NCI-H128 (cell line): ENCODE measurements around the gene SLC9A7.

ENCODE experiments used
- DNase-seq: peaks from one replicate; lab custom pipeline; 2025; ENCODE audit not compliant: unreplicated experiment; lab: John Stamatoyannopoulos, UW

SLC9A7 gene

DNA sequence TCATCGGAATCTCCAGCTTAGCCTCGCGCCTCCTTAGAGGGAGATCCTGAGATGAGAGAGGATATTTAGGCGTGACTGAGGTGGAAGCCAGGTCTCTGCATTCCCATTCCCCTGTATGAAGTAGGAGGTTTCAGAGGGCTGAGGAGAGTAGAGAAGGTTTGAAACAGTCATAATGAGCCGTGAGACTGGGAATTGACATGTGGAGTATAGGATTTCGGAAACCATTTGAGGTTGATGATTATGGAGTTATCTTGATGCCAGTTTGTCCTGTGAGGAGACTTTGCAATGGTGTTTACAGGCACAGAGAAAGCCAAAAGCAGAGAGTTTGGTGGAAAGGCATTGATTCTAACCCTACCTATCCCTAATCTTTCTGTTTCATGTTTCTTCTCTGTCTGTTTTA is 183.3 kb downstream of the SLC9A7 start:
- DNase-seq, result no peak

DNA sequence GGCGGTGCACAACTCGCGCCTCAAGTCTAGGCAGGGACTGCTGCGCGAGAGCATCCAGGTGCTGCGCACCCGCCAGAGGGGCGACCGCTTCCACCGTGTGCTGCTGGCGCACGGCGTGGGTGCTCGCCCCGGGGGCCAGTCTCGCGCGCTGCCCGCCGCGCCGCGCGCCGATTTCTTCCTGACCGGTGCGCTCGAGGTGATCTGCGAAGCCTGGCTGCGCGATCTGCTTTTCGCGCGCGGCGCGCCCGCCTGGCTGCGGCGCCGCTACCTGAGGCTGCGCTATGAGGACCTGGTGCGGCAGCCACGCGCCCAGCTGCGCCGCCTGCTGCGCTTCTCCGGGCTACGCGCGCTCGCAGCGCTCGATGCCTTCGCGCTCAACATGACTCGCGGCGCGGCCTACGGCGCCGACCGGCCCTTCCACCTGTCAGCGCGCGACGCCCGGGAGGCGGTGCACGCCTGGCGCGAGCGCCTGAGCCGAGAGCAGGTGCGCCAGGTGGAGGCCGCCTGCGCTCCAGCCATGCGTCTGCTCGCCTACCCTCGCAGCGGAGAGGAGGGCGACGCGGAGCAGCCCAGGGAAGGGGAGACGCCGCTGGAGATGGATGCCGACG is 184.0 kb downstream of the SLC9A7 start:
- peak; percentile 4 for DNase-seq

GRCh38 chrX:46573892-46574773 is 184.8 kb downstream of the SLC9A7 start:
- DNase-seq, result peak; percentile 34

DNA sequence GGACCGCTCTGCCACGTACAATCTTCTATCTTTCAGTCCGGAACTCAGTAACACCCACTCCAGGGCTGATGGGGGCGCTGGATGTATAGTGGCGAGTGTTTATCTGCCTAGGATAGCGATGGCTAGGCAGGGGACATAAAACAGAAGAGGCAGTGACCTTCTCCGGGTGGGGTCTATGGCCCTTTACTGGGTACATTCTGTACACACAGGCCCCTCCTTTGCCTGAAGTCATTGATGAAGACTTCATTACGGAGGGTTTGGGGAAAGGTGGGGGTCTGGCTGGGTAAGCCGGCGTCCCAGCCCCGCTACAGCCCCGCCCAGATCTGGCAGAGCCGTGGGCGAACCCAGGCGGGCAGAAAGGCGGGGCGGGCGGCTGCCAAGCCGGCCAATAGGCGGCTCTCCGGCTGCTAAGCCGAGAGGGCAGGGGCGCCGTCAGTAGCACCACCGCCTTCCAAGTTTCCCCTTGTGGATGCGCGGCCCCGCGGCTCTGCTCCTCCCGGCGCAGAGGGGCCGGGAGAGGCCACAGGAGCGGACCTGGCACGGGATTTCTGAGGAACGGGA is 185.5 kb downstream of the SLC9A7 start, which contains the start of gene CHST7:
Gene CHST7 (plus strand): TSS at position 435 of the 561 bp plus-strand sequence. CDS start 167 bp downstream, outside the sequence.
- peak; percentile 58 for DNase-seq

DNA sequence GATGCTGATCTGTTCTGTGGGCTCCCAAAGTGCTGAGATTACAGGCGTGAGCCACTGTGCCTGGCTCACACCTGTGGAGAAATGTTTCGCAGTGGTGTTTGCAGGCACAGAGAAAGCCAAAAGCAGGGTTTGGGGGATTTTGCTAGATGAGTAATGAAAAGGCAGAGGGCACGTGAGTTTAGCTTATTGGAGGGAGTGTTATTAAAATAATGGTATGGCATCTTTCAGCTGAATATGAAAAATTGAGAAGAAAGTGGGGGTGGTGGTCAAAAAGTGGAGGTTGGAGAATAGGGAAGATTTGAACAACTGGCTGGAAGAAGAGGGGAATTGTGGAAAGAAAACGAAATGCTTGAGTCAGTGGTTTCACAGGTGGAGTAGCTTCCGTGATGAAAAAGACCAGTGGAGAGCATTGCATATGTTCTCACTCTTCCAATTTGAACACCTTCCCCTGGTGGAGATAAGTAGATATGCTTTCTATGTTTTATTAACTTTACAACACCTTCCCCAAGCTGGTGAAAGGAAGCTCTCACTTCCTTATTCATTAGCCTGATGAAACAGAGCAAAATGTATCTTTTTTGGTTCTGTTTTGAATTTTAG is 186.5 kb downstream of the SLC9A7 start:
- no peak for DNase-seq

DNA sequence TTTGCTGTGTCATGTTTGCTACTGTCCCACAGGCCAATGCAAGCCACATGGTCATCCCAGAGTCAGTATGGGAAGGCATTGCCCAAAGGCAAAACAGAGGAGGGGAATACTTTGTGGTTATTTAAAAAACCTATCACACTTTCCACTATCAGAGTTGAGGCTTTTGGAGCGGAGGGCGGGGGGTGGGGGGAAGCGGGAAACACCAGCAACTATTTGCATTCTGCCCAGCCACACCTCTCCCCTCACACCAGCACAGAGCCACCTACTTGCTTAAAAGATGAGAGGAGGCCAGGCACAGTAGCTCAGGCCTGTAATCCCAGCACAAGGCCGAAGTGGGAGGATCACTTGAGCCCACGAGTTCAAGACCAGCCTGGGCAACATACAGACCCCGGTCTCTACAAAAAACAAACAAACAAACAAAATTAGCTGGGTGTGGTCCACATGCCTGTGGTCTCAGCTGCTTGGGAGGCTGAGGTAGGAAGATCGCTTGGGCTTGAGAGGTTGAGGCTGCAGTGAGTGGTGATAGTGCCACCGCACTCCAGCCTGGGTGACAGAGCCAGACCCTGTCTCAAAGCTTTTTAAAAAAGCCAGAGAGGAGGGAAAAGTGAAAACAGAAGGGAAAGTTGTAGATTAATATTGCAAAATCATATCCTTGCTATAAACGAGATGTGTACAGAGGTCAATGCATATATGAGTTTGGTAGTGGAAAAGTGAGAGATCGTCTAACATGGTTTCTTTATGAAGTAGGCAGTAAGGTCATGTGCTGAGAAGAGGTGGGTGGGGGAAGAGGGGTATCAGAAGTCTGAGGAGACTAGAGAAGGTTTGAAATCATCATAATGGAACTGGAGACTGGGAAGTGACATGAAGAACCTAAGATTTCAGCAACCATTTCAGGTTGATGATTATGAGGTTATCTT is 187.2 kb downstream of the SLC9A7 start:
- DNase-seq, result no peak

- DNase-seq, result no peak
Observed at GRCh38 chrX:46569621-46570020, 189.3 kb downstream of the SLC9A7 start.

GRCh38 chrX:46567388-46567787 is 191.5 kb downstream of the SLC9A7 start:
- DNase-seq, result no peak

- no peak for DNase-seq
Observed at GRCh38 chrX:46561824-46562657, 196.9 kb downstream of the SLC9A7 start.

- no peak for DNase-seq
Observed at GRCh38 chrX:46559062-46559461, 199.9 kb downstream of the SLC9A7 start.

DNA sequence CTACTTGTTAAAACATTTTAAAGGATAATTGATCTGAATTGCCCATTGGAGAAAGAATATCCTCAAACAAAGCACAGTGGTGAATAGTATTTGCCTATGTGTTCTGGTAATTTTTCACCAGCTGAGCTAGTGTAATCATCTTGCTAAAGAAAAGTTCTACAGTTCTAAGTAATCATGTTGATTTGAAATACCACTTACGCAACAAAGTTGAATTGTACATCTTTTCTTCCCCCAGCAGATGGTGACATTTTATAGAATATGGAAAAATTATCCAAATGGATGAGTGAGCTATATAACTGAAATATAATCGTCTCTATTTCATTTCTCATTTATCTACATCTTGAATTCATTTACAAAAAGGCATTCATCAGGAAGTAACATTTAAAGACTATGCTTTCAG is 204.0 kb downstream of the SLC9A7 start:
- no peak for DNase-seq

GRCh38 chrX:46553935-46554334 is 205.0 kb downstream of the SLC9A7 start:
- no peak for DNase-seq

DNA sequence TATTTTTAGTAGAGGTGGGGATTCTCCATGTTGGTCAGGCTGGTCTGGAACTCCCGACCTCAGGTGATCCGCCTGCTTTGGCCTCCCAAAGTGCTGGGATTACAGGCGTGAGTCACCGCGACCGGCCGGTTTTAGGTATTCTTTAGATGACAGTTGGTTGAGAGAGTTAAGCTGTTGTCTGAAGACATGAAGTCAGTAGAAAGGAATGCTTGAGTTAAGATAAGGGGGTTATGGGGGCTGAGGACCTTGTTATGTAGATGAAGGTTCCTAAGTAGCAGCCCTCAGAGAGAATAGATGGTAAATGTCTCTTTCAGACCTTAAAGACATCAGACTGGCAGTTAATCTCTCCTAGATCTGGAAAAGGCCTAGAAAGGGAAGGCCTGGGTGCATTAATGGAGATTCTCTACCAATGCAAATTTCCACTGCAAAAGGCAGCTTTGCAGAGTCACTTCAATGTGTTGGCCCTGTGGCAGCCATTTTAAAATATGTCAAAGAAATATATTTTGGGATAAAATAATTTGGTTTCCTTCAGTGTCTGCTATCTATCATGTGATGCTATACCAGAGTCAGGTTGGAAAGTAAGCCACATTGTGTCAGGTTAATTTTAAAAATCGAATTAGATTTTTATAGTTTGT is 207.3 kb downstream of the SLC9A7 start:
- no peak for DNase-seq

DNA sequence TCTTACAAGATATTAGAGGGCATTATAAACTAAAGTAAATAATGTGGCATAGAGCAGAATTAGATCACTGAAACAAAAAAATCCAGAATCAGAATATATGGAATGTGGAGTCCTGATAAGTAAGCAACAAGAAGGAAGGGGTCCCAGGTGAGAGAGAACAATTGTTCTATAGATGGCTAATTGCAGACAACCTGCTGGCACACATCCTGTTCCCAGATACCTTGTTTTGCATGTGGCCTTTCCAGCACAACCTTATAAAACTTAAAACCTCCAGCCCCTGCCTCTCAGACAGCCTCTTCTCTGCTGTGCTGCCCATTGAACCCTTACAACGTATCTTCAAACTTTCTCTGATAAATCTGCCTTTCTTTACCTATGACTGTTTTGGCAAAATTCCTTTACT is 209.0 kb downstream of the SLC9A7 start:
- DNase-seq, result no peak
